Suppressor macrophage treated with lipopolysaccharide for 1 hour (primary cell): ENCODE measurements around the gene PWWP2B.

Experiments
- DNase-seq, 3 donors: peaks; one replicate each; pipeline ENCODE4 v3.0.0-alpha.2; 2020 to 2022

The PWWP2B gene

DNA sequence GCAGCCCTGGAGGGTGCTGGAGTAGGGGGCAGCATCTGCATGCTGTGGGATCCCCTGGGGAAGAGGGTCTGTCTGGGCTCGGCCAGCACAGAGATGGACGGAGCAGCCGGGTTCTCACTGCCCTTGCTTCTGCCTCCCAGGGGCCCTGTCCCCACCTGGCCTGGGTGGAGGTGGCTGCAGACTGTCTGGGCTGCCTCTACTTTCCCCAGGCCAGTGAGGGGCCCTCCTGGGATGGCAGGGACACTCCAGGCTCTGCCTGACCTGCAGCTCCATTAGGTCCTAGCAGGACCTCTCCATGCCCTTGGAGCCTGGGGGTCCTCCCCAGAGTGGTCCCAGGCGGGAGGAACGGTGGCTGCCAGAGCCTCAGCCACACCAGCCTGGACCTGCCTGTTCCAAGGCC lies 63.7 kb downstream of the PWWP2B start:
- DNase-seq = no peak

DNA sequence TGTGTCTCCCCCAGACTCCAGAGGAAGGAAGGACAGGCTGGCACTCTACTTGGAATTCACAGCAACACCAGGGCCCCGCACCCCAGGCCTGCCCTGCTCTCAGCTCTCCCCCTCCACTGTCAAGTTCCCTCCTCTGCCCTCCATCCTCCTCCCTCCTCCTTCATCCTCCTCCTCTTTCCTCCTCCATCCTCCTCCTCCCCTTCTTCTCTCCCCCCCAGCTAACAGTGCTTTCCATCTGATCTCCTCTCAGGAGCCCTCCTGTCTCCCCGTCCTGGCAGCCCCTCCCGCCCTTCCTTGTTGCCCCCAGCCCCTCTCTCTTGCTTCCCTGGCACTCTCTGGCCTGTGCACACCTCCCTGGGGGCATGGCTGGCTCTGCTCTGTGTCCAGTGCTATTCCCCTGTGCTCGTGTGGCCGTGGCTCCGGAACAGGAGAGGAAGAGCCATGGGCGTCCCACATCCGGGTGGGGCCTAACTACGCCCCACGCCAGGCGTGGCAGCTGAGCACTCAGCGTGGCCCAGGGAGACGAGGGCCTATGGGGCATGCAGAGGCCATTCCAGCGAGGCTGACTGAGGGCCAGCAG lies 64.2 kb downstream of the PWWP2B start:
- no peak for DNase-seq

DNA sequence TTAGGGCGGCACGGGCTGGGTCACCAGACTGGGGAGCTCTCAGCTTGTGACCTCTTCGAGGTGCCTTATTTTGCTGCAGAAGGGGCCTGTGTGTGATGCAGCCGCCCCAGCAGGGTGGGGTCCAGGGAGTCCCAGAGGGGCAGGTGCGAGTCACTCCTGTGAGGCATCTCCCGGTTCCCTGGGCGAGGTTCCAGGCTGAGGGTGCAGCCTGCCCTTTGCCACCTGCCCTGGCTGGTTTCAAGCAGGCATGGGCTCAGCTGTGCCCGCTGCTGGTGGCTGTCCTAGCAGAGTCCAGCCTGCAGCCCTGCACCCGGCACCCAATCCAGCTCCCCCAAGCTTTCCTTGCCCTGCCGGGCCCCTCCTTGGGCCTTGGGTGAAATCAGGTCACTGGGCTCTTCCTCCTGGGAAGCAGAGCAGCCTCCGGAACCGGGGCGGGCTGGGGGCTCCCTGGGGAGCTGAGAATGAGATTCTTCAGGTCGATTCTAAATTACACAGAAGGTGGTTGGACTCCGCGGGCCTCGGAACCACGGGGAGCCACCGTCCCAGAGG lies 64.8 kb downstream of the PWWP2B start:
- no peak for DNase-seq

DNA sequence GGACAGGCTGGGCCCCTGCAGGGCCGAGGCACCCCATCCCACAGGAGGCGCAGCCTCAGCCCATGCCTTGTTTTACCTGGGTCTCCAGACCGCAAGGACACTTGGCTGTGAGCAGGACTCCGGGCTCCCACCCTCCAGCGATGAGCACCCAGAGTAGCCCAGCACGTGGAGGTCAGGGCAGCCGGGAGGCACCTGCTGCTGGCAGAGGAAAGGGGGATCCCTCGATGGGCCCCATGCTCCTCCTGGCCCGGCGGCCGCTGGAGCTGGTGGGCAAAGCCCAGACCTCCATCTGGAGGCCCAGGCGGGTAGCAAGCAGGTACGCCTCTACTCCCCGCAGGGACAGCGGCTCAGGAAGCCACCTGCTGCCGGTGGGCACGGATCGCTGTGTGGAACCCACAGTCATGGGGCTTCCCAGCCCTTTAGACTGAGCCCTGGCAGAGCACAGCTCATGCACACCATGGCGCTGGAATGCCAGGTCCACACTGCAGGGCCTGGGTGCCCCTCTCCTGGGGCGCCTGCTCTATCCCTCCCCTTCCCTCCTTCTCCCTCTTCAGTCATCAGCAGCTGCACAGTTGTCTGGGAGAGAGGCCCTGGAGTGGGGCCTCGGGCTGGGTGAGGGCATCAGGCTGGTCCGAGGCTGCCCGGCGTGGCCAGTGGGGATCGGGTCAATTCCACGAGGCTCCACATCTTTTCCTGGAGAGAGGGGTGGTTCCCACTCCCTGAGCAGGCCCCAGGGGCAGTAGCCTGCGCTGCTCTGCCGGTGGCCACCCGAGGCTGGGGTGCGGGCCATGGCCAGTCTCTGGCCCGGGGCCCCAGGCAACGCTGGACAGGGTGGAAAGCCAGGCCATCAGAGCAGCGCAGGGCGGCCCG lies 65.7 kb downstream of the PWWP2B start:
- no peak for DNase-seq

DNA sequence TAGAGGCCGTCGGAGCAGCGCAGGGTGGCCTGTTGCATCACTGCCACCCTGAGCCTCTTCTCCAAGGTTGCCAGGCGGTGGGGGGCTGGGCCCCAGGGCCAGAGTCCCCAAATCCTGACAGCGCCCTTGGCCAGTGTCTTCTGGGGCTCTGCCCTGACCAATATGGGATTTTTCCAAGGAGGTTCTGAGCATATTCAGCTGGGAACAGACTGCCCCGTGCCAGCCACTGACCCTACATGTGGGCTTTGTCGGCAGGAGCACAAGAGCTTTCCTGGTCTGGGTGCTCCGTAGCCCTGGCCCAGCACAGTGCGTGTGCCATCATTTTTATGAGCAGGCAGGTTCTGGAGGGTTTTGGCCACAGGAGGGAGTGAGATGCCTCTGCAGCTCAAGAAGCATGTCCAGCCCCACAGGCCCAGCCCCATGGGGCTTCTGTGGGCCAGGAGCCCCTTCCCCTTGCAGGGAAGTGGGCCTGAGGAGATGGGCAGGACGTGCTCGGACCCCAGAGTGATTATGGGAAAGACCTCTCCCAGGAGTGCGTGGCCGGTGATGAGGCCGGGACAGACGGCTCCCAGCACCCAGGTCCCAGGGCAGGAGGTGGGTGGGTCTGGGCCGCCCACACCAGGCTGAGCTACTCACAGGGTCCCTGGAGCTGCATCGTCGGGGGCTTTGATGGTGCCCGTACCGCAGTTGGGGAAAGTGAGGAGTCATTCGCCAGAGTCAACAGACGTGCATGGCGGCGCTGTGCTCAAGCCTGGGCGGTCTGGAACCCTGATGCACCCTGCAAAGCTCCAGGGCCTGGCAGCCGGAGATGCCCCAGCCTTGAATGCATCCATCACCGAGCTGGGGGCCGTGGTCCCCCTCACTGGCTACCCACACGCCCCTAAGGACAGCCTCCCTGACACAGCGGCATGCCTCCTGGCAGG lies 66.6 kb downstream of the PWWP2B start:
- no peak for DNase-seq

DNA sequence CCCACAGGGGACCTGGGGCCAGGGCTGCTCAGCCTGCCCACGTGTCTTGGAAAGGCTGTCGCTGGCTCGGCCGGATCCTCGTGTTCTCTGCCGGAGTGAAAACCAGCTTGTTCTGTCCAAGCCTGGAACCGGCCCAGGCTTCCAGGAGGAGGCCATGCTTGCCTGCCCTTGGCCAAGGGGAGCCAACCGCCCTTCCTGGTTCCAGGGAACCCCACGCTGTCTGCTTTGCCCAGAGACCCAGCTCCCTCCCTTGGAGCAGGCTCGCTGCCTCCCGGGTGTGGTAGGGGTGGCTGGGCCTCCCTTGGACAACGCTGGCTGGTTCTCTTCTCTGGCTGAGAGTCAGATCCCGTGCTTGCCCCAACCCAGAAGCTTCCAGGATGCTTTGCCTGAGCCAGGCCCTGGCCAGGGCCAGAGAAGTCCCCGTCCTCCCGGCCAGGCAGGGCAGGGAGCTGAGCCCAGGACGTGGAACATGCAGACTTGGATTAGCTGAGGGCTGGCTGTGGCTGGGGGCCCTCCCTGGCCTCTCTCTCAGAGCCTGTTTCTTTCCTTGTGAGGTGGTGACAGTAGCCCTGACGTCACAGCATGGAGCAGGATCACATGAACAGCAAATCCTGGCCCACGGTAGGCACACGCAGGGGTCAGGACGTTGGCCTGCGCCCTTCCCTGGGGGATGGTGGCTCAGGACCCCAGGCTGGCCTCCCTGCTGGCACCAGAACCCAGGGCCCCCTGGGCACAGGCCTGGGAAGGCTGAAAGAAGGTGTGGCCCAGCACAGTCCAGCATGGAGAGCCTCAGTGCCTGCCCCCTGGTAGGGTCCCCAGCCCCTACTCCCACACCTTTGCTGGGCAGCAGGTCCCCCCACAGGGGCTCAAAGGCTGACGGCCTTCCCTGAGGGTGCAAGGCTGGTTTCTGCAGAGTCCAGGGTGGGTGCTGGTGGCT lies 67.5 kb downstream of the PWWP2B start:
- no peak for DNase-seq

DNA sequence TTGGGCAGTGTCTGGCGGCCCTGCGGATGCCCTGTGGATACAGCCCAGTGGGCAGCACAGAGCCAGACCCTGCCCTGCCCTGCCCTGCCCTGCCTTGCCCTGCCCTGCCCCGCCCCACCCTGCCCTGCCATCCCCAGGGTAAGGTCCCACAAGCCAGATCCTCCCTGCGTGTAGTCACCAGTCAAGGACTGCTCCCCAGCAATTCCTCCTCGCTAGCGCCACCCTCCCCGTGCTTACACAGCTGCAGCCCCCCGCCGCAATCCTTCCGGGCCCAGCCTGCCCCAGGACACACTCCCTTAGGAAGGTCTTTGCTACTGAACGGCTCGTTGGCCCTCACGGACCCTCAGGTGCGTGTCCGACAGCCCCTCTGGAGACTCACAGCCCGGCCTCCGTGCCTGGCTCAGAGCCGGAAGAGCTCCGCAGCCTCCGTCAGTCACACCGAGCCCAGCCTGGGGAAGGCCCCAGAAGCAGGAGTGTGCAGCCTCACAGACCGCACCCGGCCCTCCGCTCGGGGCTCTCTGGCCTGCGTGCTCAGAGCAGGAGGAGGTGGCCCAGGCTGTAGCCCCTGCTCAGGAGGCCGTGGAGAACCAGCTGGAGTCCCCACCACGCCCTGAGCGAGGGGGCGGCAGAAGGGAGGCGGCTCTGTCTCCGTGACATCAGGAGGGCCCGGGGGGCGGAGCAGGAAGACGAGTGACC lies 68.3 kb downstream of the PWWP2B start:
- no peak for DNase-seq

DNA sequence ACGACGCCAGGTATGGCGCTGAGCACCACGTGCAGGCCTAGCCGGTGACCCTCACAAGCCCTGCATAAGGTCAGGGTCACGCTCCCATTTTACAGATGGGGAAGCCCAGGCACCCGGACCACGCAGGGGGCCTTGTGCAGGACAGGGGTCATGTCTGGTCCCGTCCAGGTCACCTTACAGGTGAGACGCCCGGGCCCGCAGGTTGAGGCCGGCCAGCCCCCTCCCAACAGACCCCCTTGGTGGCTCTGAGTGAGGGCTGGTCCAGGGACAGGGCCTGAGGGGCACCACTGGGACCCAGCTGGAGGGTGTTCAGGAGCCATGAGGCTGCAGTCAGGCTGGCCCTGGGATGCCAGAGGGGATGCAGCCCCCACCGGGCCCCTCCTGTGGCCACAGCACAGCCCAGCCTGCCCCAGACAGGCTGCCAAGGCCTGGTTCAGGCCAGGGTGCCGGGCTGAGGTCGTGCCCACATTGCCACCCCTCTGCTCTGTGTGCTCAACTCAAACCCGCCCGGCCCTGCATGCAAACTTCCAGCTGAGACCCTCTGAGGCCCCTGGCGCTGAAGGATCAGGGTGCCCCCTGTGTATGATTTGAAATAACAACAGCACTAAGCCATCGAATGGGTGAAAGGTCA lies 69.0 kb downstream of the PWWP2B start:
- DNase-seq = no peak

DNA sequence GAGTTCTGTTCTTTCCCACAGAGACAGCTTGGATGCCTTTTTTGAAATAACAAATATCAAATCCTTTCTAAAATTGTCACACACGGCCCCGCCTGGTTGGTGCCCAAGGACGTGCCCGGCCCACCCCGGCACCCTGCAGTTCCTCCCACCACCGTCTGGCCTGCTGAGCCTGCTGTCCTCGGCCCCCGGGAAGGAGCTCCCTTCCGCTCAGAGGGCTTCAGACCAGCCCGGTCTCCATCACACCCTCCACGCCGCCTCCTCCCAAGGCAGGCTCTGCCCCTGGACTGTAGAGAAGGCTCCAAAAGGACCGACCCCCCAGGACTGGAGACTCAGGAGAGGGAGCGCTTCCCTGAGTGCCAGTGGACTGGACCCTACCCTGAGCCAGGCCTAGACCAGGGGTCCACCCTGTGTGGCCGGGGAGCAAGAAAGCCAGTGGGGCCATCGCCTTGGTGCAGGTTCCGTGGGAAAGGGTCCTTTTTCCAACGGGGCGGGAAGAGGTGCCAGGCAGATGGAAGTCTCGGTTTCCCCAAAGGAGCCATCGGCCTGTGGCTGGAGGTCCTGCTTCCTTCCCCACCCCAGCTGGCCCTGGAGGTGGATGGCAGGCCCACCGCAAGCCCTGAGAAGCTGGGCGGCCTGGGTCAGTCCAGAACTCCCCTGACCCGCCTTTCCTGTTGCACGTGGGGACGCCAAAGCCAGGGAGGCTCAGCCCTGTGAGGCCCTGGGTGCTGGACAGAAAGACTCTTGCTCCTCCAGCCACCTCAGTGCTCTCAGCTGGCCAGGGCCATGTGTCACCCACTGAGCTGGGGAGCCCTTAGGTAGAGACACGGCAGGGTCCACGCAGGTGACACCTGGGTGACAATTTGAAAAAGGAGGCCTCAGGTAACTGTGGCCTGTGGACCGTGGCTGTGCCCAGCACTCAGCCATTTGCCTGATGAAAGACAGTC lies 69.8 kb downstream of the PWWP2B start:
- no peak for DNase-seq
